ENCODE results near the gene PIK3R5.

Gene PIK3R5

DNA sequence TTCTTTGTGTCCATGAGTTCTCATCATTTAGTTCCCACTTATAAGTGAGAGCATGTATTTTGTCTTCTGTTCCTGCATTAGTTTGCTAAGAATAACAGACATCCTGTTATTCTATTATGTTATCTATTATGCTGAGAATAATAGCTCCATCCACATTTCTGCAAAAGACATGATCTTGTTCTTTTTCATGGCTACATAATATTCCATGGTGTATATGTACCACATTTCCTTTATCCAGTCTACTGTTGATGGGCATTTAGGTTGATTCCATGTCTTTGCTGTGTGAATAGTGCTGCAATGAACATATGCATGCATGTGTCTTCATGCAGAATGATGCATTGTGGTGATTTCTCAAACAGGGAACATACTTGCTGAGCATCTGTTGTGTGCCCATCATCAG is 21.4 kb downstream of the PIK3R5 start:
- Histone ChIP-seq H3F3A (ENCODE audit: control insufficient read depth, insufficient read depth) (no peaks in the 10 kb centered on the region), H3K4me3 (ENCODE audit: low read length) (no peak overlapping the region), H3K9me2 (replicated peaks; ENCODE audit: control insufficient read depth, low read length) (no peaks in the 10 kb centered on the region), H3K9me3 (ENCODE audit: control insufficient read depth, insufficient read depth, low read length) (no peaks in the 10 kb centered on the region), H3K27me3 (ENCODE audit: control insufficient read depth, low read length) (peaks cover 30% of the 10 kb centered on the region), H3K36me3 (ENCODE audit: control insufficient read depth, low read length) (no peaks in the 10 kb centered on the region), H4K20me1 (ENCODE audit: control insufficient read depth, insufficient read depth, low read depth, low read length) (no peaks in the 10 kb centered on the region), H3K4me1 (ENCODE audit: control insufficient read depth, low read length) (no peaks in the 10 kb centered on the region), H3K27ac (ENCODE audit: low read depth, low read length) (no peak overlapping the region), H3K4me2 (ENCODE audit: low read length) (no peak overlapping the region), H3K79me2 (ENCODE audit: control insufficient read depth, low read length) (no peaks in the 10 kb centered on the region)
- no peak for TF ChIP-seq EZH2phosphoT487 (IDR thresholded peaks at IDR 0.05; ENCODE audit: borderline replicate concordance, low read length)
- TF ChIP-seq, protein P1, sequence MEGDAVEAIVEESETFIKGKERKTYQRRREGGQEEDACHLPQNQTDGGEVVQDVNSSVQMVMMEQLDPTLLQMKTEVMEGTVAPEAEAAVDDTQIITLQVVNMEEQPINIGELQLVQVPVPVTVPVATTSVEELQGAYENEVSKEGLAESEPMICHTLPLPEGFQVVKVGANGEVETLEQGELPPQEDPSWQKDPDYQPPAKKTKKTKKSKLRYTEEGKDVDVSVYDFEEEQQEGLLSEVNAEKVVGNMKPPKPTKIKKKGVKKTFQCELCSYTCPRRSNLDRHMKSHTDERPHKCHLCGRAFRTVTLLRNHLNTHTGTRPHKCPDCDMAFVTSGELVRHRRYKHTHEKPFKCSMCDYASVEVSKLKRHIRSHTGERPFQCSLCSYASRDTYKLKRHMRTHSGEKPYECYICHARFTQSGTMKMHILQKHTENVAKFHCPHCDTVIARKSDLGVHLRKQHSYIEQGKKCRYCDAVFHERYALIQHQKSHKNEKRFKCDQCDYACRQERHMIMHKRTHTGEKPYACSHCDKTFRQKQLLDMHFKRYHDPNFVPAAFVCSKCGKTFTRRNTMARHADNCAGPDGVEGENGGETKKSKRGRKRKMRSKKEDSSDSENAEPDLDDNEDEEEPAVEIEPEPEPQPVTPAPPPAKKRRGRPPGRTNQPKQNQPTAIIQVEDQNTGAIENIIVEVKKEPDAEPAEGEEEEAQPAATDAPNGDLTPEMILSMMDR (IDR thresholded peaks at IDR 0.05; ENCODE audit: low read depth, low read length, poor library complexity, severe bottlenecking), result no peak

- no peak for TF ChIP-seq EZH2phosphoT487 (IDR thresholded peaks at IDR 0.05; ENCODE audit: borderline replicate concordance, low read length)
- TF ChIP-seq, protein P1 (IDR thresholded peaks at IDR 0.05; ENCODE audit: low read depth, low read length, poor library complexity, severe bottlenecking), result no peak
- no peak overlapping the region for H3K27ac ChIP-seq (ENCODE audit: low read depth, low read length)
- no peaks in the 10 kb centered on the region for H3F3A ChIP-seq (ENCODE audit: control insufficient read depth, insufficient read depth)
- no peaks in the 10 kb centered on the region for H4K20me1 ChIP-seq (ENCODE audit: control insufficient read depth, insufficient read depth, low read depth, low read length)
- no peak overlapping the region for H3K4me3 ChIP-seq (ENCODE audit: low read length)
- H3K4me1 ChIP-seq (ENCODE audit: control insufficient read depth, low read length), result no peaks in the 10 kb centered on the region
- no peaks in the 10 kb centered on the region for H3K79me2 ChIP-seq (ENCODE audit: control insufficient read depth, low read length)
- H3K36me3 ChIP-seq (ENCODE audit: control insufficient read depth, low read length), result no peaks in the 10 kb centered on the region
- H3K4me2 ChIP-seq (ENCODE audit: low read length), result no peak overlapping the region
- no peaks in the 10 kb centered on the region for H3K9me3 ChIP-seq (ENCODE audit: control insufficient read depth, insufficient read depth, low read length)
- no peaks in the 10 kb centered on the region for H3K9me2 ChIP-seq (replicated peaks; ENCODE audit: control insufficient read depth, low read length)
- peaks cover 32% of the 10 kb centered on the region for H3K27me3 ChIP-seq (ENCODE audit: control insufficient read depth, low read length)
Observed at GRCh38 chr17:8941980-8942622, 23.4 kb downstream of the PIK3R5 start.

DNA sequence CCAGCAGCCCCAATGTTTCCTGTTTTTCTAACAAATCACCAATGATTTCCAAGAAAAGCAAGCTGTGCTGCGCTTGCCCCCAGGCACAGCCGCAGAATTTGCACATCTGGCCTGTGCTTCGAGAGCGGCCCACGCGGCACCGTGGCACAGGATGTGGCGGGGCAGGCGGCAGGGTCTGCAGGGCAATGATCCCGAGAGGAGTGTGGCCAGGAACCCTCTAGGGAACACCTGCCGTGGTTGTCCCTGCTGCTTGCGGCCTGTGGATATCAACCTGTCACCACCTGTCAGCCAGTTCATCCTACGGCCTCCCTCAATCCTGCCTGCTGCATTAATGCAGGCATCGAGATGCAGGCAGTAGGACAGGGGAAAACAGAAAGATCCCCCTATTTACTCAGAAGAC is 24.0 kb downstream of the PIK3R5 start:
- no peaks in the 10 kb centered on the region for H3K36me3 ChIP-seq (ENCODE audit: control insufficient read depth, low read length)
- H3K9me2 ChIP-seq (replicated peaks; ENCODE audit: control insufficient read depth, low read length), result no peaks in the 10 kb centered on the region
- no peak overlapping the region for H3K27ac ChIP-seq (ENCODE audit: low read depth, low read length)
- no peaks in the 10 kb centered on the region for H4K20me1 ChIP-seq (ENCODE audit: control insufficient read depth, insufficient read depth, low read depth, low read length)
- no peaks in the 10 kb centered on the region for H3F3A ChIP-seq (ENCODE audit: control insufficient read depth, insufficient read depth)
- no peaks in the 10 kb centered on the region for H3K4me1 ChIP-seq (ENCODE audit: control insufficient read depth, low read length)
- no peak for TF ChIP-seq EZH2phosphoT487 (IDR thresholded peaks at IDR 0.05; ENCODE audit: borderline replicate concordance, low read length)
- TF ChIP-seq, protein P1 (IDR thresholded peaks at IDR 0.05; ENCODE audit: low read depth, low read length, poor library complexity, severe bottlenecking), result no peak
- no peaks in the 10 kb centered on the region for H3K79me2 ChIP-seq (ENCODE audit: control insufficient read depth, low read length)
- H3K9me3 ChIP-seq (ENCODE audit: control insufficient read depth, insufficient read depth, low read length), result no peaks in the 10 kb centered on the region
- H3K4me3 ChIP-seq (ENCODE audit: low read length), result no peak overlapping the region
- no peak overlapping the region for H3K4me2 ChIP-seq (ENCODE audit: low read length)
- peaks cover 32% of the 10 kb centered on the region for H3K27me3 ChIP-seq (ENCODE audit: control insufficient read depth, low read length)

All from DOHH2 (cell line).